Chondrocyte (in vitro differentiated cells): Measurements from ENCODE around the gene EYS. TPM values are rescaled to one million over a fixed set of nuclear protein-coding genes. Genes with fewer than 3 reads are reported as not detected.

Source experiments
- DNase-seq: peaks from one replicate; pipeline ENCODE4 v3.0.0; 2021; ENCODE audit warnings: mixed read lengths, low spot score
- H3K27ac Mint-ChIP-seq: one replicate; pipeline ENCODE4 v1.8.0; 2021; ENCODE audit warnings: mild to moderate bottlenecking, moderate library complexity, mixed read lengths; ENCODE audit not compliant: unreplicated experiment
- H3K27me3 Mint-ChIP-seq: 2 replicates; pipeline ENCODE4 v1.8.0; 2021; ENCODE audit warnings: low read depth, mixed read lengths
- H3K36me3 Mint-ChIP-seq: 2 replicates; pipeline ENCODE4 v1.8.0; 2021; ENCODE audit warnings: low read depth, mixed read lengths
- H3K4me1 Mint-ChIP-seq: 2 replicates; pipeline ENCODE4 v1.8.0; 2021; ENCODE audit warnings: low read depth, mild to moderate bottlenecking, mixed read lengths
- H3K4me3 Mint-ChIP-seq: one replicate; pipeline ENCODE4 v1.8.0; 2021; ENCODE audit warnings: mild to moderate bottlenecking, moderate library complexity, mixed read lengths; ENCODE audit not compliant: unreplicated experiment
- H3K9me3 Mint-ChIP-seq: 2 replicates; pipeline ENCODE4 v1.8.0; 2021; ENCODE audit warnings: low read depth, mixed read lengths
- total RNA-seq: library from RNA; stranded (reverse); gene quantifications from 3 replicates; pipeline ENCODE4 v1.2.1, GENCODE V29; 2021
- TF ChIP-seq, protein P1 (sequence below): fragments of 200-600 bp; sonication (generic); IDR thresholded peaks from 2 replicates; pipeline ENCODE4 v1.5.0; 2021; ENCODE audit warnings: antibody characterized with exemption, mild to moderate bottlenecking, moderate library complexity

EYS gene
- total RNA-seq, 1 donor from 2014 or later, result not detected

DNA sequence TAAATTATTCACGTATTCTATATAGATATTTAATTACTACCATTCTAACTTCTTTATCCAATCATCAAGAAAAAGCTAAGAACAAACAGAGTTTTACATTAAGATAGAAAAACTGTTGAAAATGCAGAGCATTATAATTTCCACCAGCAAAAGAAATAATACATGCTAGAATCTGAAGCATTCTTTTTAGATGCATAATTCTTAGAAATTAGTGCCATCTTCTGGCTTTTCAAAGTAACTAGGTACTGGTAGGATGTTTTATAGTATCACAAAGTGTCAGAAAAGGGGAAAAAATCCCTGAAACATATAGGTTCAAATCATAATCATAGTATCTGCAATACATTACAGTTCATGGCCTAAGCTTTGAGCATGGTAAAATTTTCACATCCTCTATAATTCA is 1892.6 kb downstream of the EYS start:
- H3K4me3 Mint-ChIP-seq, result no peak overlapping the region
- no peaks in the 10 kb centered on the region for H3K9me3 Mint-ChIP-seq
- H3K27ac Mint-ChIP-seq, result no peak overlapping the region
- H3K27me3 Mint-ChIP-seq, result peaks cover 17% of the 10 kb centered on the region
- no peaks in the 10 kb centered on the region for H3K36me3 Mint-ChIP-seq
- H3K4me1 Mint-ChIP-seq, result no peaks in the 10 kb centered on the region
- no peak for DNase-seq
- TF ChIP-seq, protein P1, sequence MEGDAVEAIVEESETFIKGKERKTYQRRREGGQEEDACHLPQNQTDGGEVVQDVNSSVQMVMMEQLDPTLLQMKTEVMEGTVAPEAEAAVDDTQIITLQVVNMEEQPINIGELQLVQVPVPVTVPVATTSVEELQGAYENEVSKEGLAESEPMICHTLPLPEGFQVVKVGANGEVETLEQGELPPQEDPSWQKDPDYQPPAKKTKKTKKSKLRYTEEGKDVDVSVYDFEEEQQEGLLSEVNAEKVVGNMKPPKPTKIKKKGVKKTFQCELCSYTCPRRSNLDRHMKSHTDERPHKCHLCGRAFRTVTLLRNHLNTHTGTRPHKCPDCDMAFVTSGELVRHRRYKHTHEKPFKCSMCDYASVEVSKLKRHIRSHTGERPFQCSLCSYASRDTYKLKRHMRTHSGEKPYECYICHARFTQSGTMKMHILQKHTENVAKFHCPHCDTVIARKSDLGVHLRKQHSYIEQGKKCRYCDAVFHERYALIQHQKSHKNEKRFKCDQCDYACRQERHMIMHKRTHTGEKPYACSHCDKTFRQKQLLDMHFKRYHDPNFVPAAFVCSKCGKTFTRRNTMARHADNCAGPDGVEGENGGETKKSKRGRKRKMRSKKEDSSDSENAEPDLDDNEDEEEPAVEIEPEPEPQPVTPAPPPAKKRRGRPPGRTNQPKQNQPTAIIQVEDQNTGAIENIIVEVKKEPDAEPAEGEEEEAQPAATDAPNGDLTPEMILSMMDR, result peak; percentile 45

- H3K4me3 Mint-ChIP-seq, result no peak overlapping the region
- peaks cover 14% of the 10 kb centered on the region for H3K27me3 Mint-ChIP-seq
- no peak for DNase-seq
- no peaks in the 10 kb centered on the region for H3K9me3 Mint-ChIP-seq
- H3K27ac Mint-ChIP-seq, result no peak overlapping the region
- TF ChIP-seq, protein P1, result no peak
- H3K36me3 Mint-ChIP-seq, result no peaks in the 10 kb centered on the region
- no peaks in the 10 kb centered on the region for H3K4me1 Mint-ChIP-seq
Measured at GRCh38 chr6:63813566-63814120, 1893.4 kb downstream of the EYS start.

DNA sequence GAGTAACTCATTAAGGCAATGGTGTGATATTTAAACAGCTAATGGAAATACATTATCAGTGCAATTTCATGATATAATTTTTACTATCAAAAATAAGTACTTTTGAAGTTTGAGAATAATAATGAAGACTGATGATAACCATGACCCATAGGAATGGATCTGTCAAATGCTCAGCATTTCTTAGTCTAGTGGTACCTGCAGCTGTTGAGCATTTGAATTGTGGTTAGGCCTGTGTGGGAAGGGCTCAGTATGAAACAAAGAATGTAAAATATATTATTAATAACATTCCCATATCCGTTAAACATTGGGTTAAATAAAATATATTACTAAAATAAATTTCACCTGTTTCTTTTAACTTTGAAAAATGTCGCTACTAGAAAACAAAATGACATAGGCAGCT is 1898.5 kb downstream of the EYS start:
- Mint-ChIP-seq H3K27me3 (peaks cover 9% of the 10 kb centered on the region), H3K9me3 (no peaks in the 10 kb centered on the region), H3K27ac (no peak overlapping the region), H3K4me1 (peaks cover 24% of the 10 kb centered on the region), H3K36me3 (no peaks in the 10 kb centered on the region), H3K4me3 (no peak overlapping the region)
- TF ChIP-seq, protein P1, result no peak
- DNase-seq, result no peak

- DNase-seq, result no peak
- H3K9me3 Mint-ChIP-seq, result no peaks in the 10 kb centered on the region
- no peak overlapping the region for H3K4me3 Mint-ChIP-seq
- H3K27ac Mint-ChIP-seq, result no peak overlapping the region
- H3K4me1 Mint-ChIP-seq, result peaks cover 24% of the 10 kb centered on the region
- TF ChIP-seq, protein P1, result no peak
- no peaks in the 10 kb centered on the region for H3K36me3 Mint-ChIP-seq
- H3K27me3 Mint-ChIP-seq, result peaks cover 9% of the 10 kb centered on the region
Measured at GRCh38 chr6:63807056-63807455, 1900.0 kb downstream of the EYS start.

DNA sequence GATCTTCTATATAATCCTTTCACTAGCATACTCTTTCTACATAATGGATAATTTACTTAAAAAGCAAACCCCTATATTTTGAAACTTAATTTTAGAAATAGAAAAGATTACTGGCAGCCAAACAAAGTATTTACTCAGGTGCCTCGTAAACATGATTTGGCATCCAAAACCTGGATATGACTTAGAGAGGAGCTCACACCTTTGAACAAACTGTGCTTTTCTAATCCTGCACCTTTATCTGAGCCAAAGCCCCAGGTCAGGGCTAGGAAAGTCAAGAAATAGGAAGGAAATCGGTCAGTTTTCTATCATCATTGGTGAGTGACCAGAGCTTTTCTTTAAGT is 1900.5 kb downstream of the EYS start:
- H3K9me3 Mint-ChIP-seq, result no peaks in the 10 kb centered on the region
- no peak overlapping the region for H3K27ac Mint-ChIP-seq
- no peaks in the 10 kb centered on the region for H3K36me3 Mint-ChIP-seq
- TF ChIP-seq, protein P1, result no peak
- no peak overlapping the region for H3K4me3 Mint-ChIP-seq
- no peak for DNase-seq
- H3K27me3 Mint-ChIP-seq, result peaks cover 7% of the 10 kb centered on the region
- H3K4me1 Mint-ChIP-seq, result peaks cover 24% of the 10 kb centered on the region
